ENCODE measurements around the gene SLC24A4.

GRCh38 chr14:92497391-92497790 is 174.4 kb downstream of the SLC24A4 start:
- TF ChIP-seq CTCF (IDR thresholded peaks at IDR 0.05) (no peak), POLR2A (IDR thresholded peaks at IDR 0.05) (no peak)

Data from testis (tissue), 2 donors.